DOHH2 (cell line): ENCODE results near the gene FAM120A.

Experiments
- H3F3A ChIP-seq: fragments of 200-600 bp; sonication (generic), shearing (Covaris generic); 2 replicates; pipeline ENCODE4 v1.6.0; 2016; ENCODE audit warnings: antibody characterized with exemption, mild to moderate bottlenecking; ENCODE audit not compliant: control insufficient read depth, insufficient read depth
- H3K27ac ChIP-seq: fragments of 200-600 bp; sonication (generic); 2 replicates; pipeline ENCODE4 v1.5.1; 2014; ENCODE audit warnings: low read depth, mild to moderate bottlenecking, low read length, moderate library complexity
- H3K27me3 ChIP-seq: fragments of 200-600 bp; sonication (generic); 2 replicates; pipeline ENCODE4 v1.6.1; 2014; ENCODE audit warnings: mild to moderate bottlenecking, low read length, mixed read lengths; ENCODE audit not compliant: control insufficient read depth
- H3K36me3 ChIP-seq: fragments of 200-600 bp; sonication (generic); 2 replicates; pipeline ENCODE4 v1.6.1; 2014; ENCODE audit warnings: mild to moderate bottlenecking, low read length, moderate library complexity, mixed read lengths; ENCODE audit not compliant: control insufficient read depth
- H3K4me1 ChIP-seq: fragments of 200-600 bp; sonication (generic); 2 replicates; pipeline ENCODE4 v1.6.1; 2014; ENCODE audit warnings: mild to moderate bottlenecking, low read length, mixed read lengths; ENCODE audit not compliant: control insufficient read depth
- H3K4me2 ChIP-seq: fragments of 200-600 bp; sonication (generic); 2 replicates; pipeline ENCODE4 v1.6.0; 2014; ENCODE audit warnings: mild to moderate bottlenecking, low read length, moderate library complexity
- H3K4me3 ChIP-seq: fragments of 200-600 bp; sonication (generic); 2 replicates; pipeline ENCODE4 v1.5.1; 2014; ENCODE audit warnings: mild to moderate bottlenecking, low read length, mixed read lengths
- H3K79me2 ChIP-seq: fragments of 200-600 bp; sonication (generic); 2 replicates; pipeline ENCODE4 v1.6.1; 2014; ENCODE audit warnings: mild to moderate bottlenecking, low read length, mixed read lengths; ENCODE audit not compliant: control insufficient read depth
- H3K9me2 ChIP-seq: fragments of 200-600 bp; sonication (generic); replicated peaks from 2 replicates; pipeline ENCODE4 v1.6.1; 2014; ENCODE audit warnings: mild to moderate bottlenecking, low read length, mixed read lengths; ENCODE audit not compliant: control insufficient read depth
- H3K9me3 ChIP-seq: fragments of 200-600 bp; sonication (generic); 2 replicates; pipeline ENCODE4 v1.6.1; 2014; ENCODE audit warnings: antibody characterized with exemption, low read length, mixed read lengths; ENCODE audit not compliant: control insufficient read depth, insufficient read depth
- H4K20me1 ChIP-seq: fragments of 200-600 bp; sonication (generic); 2 replicates; pipeline ENCODE4 v1.6.0; 2014; ENCODE audit warnings: low read depth, mild to moderate bottlenecking, antibody characterized with exemption, low read length, moderate library complexity; ENCODE audit not compliant: control insufficient read depth, insufficient read depth
- EZH2phosphoT487 ChIP-seq: fragments of 200-600 bp; sonication (generic); IDR thresholded peaks from 2 replicates; pipeline ENCODE4 v1.6.1; 2017; ENCODE audit warnings: borderline replicate concordance, mild to moderate bottlenecking, antibody characterized with exemption, low read length, moderate library complexity, mixed read lengths
- TF ChIP-seq, protein P1 (sequence below): fragments of 200-600 bp; sonication (generic); IDR thresholded peaks from one replicate; pipeline ENCODE4 v1.5.1; 2014; ENCODE audit warnings: antibody characterized with exemption, mild to moderate bottlenecking, low read depth, low read length; ENCODE audit not compliant: poor library complexity, severe bottlenecking

The FAM120A gene

GRCh38 chr9:93415176-93415690, 36.3 kb upstream of the FAM120A start:
- Histone ChIP-seq H3F3A (no peaks in the 10 kb centered on the region), H3K4me1 (no peaks in the 10 kb centered on the region), H3K27ac (no peak overlapping the region), H3K36me3 (no peaks in the 10 kb centered on the region), H3K9me3 (peaks cover 4% of the 10 kb centered on the region), H3K9me2 (no peaks in the 10 kb centered on the region), H3K79me2 (no peaks in the 10 kb centered on the region), H3K4me3 (no peak overlapping the region), H3K27me3 (no peaks in the 10 kb centered on the region), H3K4me2 (no peak overlapping the region), H4K20me1 (no peaks in the 10 kb centered on the region)
- TF ChIP-seq, protein P1, sequence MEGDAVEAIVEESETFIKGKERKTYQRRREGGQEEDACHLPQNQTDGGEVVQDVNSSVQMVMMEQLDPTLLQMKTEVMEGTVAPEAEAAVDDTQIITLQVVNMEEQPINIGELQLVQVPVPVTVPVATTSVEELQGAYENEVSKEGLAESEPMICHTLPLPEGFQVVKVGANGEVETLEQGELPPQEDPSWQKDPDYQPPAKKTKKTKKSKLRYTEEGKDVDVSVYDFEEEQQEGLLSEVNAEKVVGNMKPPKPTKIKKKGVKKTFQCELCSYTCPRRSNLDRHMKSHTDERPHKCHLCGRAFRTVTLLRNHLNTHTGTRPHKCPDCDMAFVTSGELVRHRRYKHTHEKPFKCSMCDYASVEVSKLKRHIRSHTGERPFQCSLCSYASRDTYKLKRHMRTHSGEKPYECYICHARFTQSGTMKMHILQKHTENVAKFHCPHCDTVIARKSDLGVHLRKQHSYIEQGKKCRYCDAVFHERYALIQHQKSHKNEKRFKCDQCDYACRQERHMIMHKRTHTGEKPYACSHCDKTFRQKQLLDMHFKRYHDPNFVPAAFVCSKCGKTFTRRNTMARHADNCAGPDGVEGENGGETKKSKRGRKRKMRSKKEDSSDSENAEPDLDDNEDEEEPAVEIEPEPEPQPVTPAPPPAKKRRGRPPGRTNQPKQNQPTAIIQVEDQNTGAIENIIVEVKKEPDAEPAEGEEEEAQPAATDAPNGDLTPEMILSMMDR = no peak
- TF ChIP-seq EZH2phosphoT487 = no peak

GRCh38 chr9:93416530-93417235, 34.8 kb upstream of the FAM120A start:
- Histone ChIP-seq H3K36me3 (no peaks in the 10 kb centered on the region), H3K27ac (no peak overlapping the region), H3K9me3 (peaks cover 5% of the 10 kb centered on the region), H3K9me2 (no peaks in the 10 kb centered on the region), H3K4me2 (no peak overlapping the region), H3K79me2 (no peaks in the 10 kb centered on the region), H3K4me3 (no peak overlapping the region), H3K4me1 (no peaks in the 10 kb centered on the region), H3F3A (no peaks in the 10 kb centered on the region), H4K20me1 (no peaks in the 10 kb centered on the region), H3K27me3 (no peaks in the 10 kb centered on the region)
- TF ChIP-seq, protein P1 = no peak
- TF ChIP-seq EZH2phosphoT487 = no peak

GRCh38 chr9:93417538-93417937, 33.9 kb upstream of the FAM120A start:
- H3K9me2 ChIP-seq = no peaks in the 10 kb centered on the region
- no peaks in the 10 kb centered on the region for H3K79me2 ChIP-seq
- no peaks in the 10 kb centered on the region for H3K27me3 ChIP-seq
- TF ChIP-seq, protein P1 = no peak
- TF ChIP-seq EZH2phosphoT487 = no peak
- peaks cover 5% of the 10 kb centered on the region for H3K9me3 ChIP-seq
- H3K36me3 ChIP-seq = no peaks in the 10 kb centered on the region
- H3K4me1 ChIP-seq = no peaks in the 10 kb centered on the region
- H3K4me2 ChIP-seq = no peak overlapping the region
- no peak overlapping the region for H3K27ac ChIP-seq
- H4K20me1 ChIP-seq = no peaks in the 10 kb centered on the region
- no peak overlapping the region for H3K4me3 ChIP-seq
- no peaks in the 10 kb centered on the region for H3F3A ChIP-seq
